PFSK-1 (cell line): ENCODE results near the gene RPUSD1.

Experiments used
- FOXP2 ChIP-seq: optimal IDR thresholded peaks from 2 replicates; pipeline ENCODE3; 2011; ENCODE audit warnings: borderline replicate concordance, control low read depth, inconsistent platforms; ENCODE audit not compliant: insufficient read depth; ENCODE audit errors: extremely low read length, extremely low read depth
- POLR2AphosphoS5 ChIP-seq: IDR thresholded peaks from 2 replicates; pipeline ENCODE4 v1.6.1; 2012; ENCODE audit warnings: low read depth, mild to moderate bottlenecking, control low read depth, low read length, moderate library complexity
- SIN3A ChIP-seq: IDR thresholded peaks from 2 replicates; pipeline ENCODE4 v1.6.1; 2012; ENCODE audit warnings: mild to moderate bottlenecking, low read length, moderate library complexity, borderline replicate concordance; ENCODE audit not compliant: insufficient read depth
- TAF1 ChIP-seq: IDR thresholded peaks from 2 replicates; pipeline ENCODE4 v1.6.1; 2012; ENCODE audit warnings: low read length, control low read depth, borderline replicate concordance; ENCODE audit not compliant: insufficient read depth
- TF ChIP-seq, protein P1 (sequence below), 2 experiments: IDR thresholded peaks; 2 replicates each; pipeline versions ENCODE4 v1.6.1 to v1.8.0; 2011 to 2012; ENCODE audit warnings: low read depth in 2 of 2, low read length in 2 of 2, control low read depth in 1 of 2, inconsistent platforms in 1 of 2, mild to moderate bottlenecking in 1 of 2, moderate library complexity in 1 of 2; ENCODE audit not compliant: insufficient read depth in 1 of 2

The RPUSD1 gene

DNA sequence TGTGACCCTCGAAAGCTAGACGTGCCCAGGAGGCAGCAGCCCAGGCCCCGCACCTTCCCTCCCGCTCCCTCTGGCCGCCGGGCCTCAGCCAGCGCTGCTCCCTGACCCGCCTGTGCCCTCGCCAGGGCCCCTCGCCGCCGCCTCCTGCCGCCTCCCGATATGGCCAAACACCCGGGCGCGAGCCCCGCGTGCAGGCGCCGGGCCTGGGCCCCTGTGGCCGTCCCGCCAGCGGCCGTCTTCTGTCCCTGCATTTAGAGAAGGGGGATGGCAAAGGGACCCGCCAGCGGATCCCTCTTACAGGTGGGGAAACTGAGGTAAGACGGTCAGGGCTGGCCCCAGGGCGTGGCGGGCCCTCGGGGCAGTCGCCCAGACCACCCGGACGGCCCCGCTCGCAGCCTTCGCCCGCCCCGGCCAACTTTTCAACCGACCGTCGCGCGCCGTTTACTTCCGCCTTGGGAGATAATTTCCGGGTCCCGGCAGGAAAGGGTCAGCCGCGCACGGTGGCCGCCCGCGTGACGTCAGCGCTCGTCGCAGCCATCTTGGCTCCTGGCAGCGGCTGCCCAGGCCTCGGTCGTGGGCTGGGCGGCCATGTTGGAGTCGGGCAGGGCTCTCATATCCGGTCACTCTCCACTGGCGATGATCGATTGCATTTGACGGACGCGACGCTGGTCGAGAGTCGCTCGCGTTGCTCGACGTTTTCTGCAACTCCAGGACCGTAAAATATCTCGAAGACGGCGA, 19.3 kb upstream of the RPUSD1 start:
- TF ChIP-seq POLR2AphosphoS5 (peak; percentile 54), SIN3A (no peak), TAF1 (no peak), FOXP2 (peak; percentile 85)
- TF ChIP-seq, protein P1, sequence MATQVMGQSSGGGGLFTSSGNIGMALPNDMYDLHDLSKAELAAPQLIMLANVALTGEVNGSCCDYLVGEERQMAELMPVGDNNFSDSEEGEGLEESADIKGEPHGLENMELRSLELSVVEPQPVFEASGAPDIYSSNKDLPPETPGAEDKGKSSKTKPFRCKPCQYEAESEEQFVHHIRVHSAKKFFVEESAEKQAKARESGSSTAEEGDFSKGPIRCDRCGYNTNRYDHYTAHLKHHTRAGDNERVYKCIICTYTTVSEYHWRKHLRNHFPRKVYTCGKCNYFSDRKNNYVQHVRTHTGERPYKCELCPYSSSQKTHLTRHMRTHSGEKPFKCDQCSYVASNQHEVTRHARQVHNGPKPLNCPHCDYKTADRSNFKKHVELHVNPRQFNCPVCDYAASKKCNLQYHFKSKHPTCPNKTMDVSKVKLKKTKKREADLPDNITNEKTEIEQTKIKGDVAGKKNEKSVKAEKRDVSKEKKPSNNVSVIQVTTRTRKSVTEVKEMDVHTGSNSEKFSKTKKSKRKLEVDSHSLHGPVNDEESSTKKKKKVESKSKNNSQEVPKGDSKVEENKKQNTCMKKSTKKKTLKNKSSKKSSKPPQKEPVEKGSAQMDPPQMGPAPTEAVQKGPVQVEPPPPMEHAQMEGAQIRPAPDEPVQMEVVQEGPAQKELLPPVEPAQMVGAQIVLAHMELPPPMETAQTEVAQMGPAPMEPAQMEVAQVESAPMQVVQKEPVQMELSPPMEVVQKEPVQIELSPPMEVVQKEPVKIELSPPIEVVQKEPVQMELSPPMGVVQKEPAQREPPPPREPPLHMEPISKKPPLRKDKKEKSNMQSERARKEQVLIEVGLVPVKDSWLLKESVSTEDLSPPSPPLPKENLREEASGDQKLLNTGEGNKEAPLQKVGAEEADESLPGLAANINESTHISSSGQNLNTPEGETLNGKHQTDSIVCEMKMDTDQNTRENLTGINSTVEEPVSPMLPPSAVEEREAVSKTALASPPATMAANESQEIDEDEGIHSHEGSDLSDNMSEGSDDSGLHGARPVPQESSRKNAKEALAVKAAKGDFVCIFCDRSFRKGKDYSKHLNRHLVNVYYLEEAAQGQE (IDR thresholded peaks at IDR 0.05; ENCODE audit: insufficient read depth in 1 of 2, low read depth in 2 of 2, low read length in 2 of 2), result no peak

DNA sequence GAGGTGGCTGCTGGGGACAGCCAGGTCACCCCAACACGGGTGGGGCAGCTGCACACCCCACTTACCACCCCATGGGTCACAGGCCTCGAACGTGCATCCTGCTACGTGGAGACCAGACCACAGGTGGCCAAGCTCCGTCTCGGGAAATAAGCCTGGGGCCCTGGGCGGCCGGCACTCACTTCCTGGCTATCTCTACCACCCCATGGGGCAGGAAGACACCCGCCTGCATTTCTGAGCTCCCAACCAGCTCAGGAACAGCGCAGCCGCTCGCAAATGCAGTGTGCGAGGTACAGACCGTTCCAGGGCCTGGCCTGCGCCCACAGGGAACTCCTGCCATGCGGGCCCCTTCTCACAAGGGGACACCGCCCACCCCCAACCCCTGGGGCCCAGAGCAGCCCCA, 17.3 kb upstream of the RPUSD1 start:
- TF ChIP-seq FOXP2 (no peak), TAF1 (no peak), SIN3A (no peak), POLR2AphosphoS5 (no peak)
- TF ChIP-seq, protein P1 (IDR thresholded peaks at IDR 0.05; ENCODE audit: insufficient read depth in 1 of 2, low read depth in 2 of 2, low read length in 2 of 2), result no peak

DNA sequence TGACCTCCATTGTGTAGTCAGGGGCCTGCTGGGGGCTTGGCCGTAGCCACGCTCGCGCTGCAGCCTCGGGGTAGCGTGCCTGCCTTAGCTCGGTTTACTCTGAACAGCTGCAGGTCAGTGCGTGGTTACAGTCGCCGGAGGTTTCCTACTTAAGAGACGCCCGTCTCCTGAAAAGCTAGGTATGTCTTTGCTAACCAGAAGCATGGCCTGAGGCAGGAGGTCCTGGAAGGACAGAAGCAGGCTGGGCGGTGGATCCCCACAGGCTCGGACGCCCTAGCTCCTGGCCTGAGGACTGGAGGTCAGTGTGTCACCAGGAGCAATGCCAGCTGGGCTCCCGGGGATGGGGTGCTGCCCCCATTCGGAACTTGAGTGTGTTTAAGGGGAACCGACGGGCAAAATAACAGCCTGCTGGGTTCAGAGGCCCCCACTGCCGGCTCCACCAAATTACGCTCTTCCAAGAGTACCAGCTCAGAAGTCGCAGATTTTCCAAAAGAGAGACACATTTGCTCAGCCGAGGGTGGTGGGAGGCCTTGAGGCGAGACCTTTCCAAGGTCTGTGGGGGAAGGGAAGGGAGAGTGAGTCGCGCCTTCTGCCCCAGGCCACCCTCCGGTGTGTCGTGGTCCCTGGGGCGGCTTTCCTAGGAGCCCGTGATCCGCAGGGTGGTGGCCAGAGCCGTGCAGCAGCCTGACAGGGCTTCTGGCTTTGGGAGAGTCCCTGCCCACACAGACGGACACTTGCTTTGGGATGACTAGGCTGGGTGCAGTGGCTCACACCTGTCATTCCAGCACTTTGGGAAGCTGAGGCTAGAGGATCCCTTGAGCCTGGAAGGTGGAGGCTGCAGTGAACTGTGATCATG, 16.2 kb upstream of the RPUSD1 start:
- no peak for TF ChIP-seq FOXP2
- TF ChIP-seq, protein P1 (IDR thresholded peaks at IDR 0.05; ENCODE audit: insufficient read depth in 1 of 2, low read depth in 2 of 2, low read length in 2 of 2), result no peak
- TF ChIP-seq POLR2AphosphoS5, result no peak
- no peak for TF ChIP-seq SIN3A
- no peak for TF ChIP-seq TAF1

DNA sequence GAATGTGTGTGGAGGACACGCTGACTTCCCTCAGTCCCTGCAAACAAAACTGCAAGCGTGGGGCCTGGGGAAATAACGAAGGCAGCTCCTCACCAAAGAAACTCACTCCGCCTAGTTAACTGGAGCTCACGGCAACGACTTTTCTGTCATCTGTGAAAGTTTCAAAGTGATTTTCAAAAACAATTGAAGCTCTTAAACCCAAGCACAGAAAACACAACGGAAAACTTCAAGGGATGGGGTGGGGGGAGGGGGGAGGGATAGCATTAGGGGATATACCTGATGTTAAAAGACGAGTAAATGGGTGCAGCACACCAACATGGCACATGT, 15.5 kb upstream of the RPUSD1 start:
- no peak for TF ChIP-seq TAF1
- TF ChIP-seq POLR2AphosphoS5, result no peak
- no peak for TF ChIP-seq FOXP2
- TF ChIP-seq, protein P1 (IDR thresholded peaks at IDR 0.05; ENCODE audit: insufficient read depth in 1 of 2, low read depth in 2 of 2, low read length in 2 of 2), result no peak
- TF ChIP-seq SIN3A, result no peak
